HG03575 (cell line): ENCODE data around the gene AUH.

Experiments
- ATAC-seq: cut with Tn5 transposase; IDR thresholded peaks from one replicate; pipeline ENCODE4 v1.9.1; 2021; ENCODE audit not compliant: unreplicated experiment, insufficient number of reproducible peaks, low FRiP score; ENCODE audit errors: extremely low read depth

The AUH gene

GRCh38 chr9:91345978-91346377 lies 15.7 kb downstream of the AUH start:
- ATAC-seq, result no peak

GRCh38 chr9:91342575-91342974 lies 19.1 kb downstream of the AUH start:
- ATAC-seq, result no peak

GRCh38 chr9:91341749-91342148 lies 20.0 kb downstream of the AUH start:
- no peak for ATAC-seq

GRCh38 chr9:91341258-91341746 lies 20.4 kb downstream of the AUH start:
- ATAC-seq, result no peak

GRCh38 chr9:91340395-91340967 lies 21.2 kb downstream of the AUH start:
- ATAC-seq, result no peak

- ATAC-seq, result no peak
Measured at GRCh38 chr9:91338681-91339080, 23.0 kb downstream of the AUH start.

- ATAC-seq, result no peak
Measured at GRCh38 chr9:91336786-91337185, 24.9 kb downstream of the AUH start.

GRCh38 chr9:91334053-91334452 lies 27.7 kb downstream of the AUH start:
- no peak for ATAC-seq

- ATAC-seq, result no peak
Measured at GRCh38 chr9:91333551-91333950, 28.2 kb downstream of the AUH start.

- ATAC-seq, result no peak
Measured at GRCh38 chr9:91332546-91333231, 29.0 kb downstream of the AUH start.

- no peak for ATAC-seq
Measured at GRCh38 chr9:91331849-91332248, 29.9 kb downstream of the AUH start.

- no peak for ATAC-seq
Measured at GRCh38 chr9:91328186-91328585, 33.5 kb downstream of the AUH start.

- ATAC-seq, result no peak
Measured at GRCh38 chr9:91321691-91322090, 40.0 kb downstream of the AUH start.

GRCh38 chr9:91320299-91320698 lies 41.4 kb downstream of the AUH start:
- no peak for ATAC-seq

GRCh38 chr9:91316093-91316492 lies 45.6 kb downstream of the AUH start:
- no peak for ATAC-seq

- no peak for ATAC-seq
Measured at GRCh38 chr9:91315191-91315590, 46.5 kb downstream of the AUH start.

- ATAC-seq, result no peak
Measured at GRCh38 chr9:91312717-91313325, 48.9 kb downstream of the AUH start.

GRCh38 chr9:91310037-91310436 lies 51.7 kb downstream of the AUH start:
- no peak for ATAC-seq

GRCh38 chr9:91308191-91308590 lies 53.5 kb downstream of the AUH start:
- no peak for ATAC-seq

- ATAC-seq, result no peak
Measured at GRCh38 chr9:91307279-91307678, 54.4 kb downstream of the AUH start.

- no peak for ATAC-seq
Measured at GRCh38 chr9:91306296-91306630, 55.5 kb downstream of the AUH start.
